ENCODE results near the gene SNX1.

- TF ChIP-seq YY1 (IDR thresholded peaks at IDR 0.05; ENCODE audit: insufficient read depth, insufficient read length) (no peak), ZNF274 (IDR thresholded peaks at IDR 0.05; ENCODE audit: low read depth, low read length) (no peak), SUZ12 (IDR thresholded peaks at IDR 0.05; ENCODE audit: extremely low read depth, insufficient read depth, insufficient read length) (no peak)
These were observed 369 bp upstream of the SNX1 start for GRCh38 chr15:64095431-64095794.
